ENCODE measurements around the gene CARMIL3.

- no peak for TF ChIP-seq CTCF (conservative IDR thresholded peaks at IDR 0.05; ENCODE audit: low read length)
- no peak for TF ChIP-seq EZH2phosphoT487 (IDR thresholded peaks at IDR 0.05; ENCODE audit: borderline replicate concordance)
Observed at GRCh38 chr14:24087004-24087403, 35.2 kb downstream of the CARMIL3 start.
